NCI-H146 treated with DMSO at 0.1 percent for 48 hours (cell line): ENCODE measurements around the gene PFN4.
A peak's percentile ranks its signal among the peaks of the same experiment; 100 is the strongest.

ENCODE experiments used
- DNase-seq: peaks from one replicate; lab custom pipeline; 2025; ENCODE audit not compliant: unreplicated experiment; lab: John Stamatoyannopoulos, UW

The PFN4 gene

DNA sequence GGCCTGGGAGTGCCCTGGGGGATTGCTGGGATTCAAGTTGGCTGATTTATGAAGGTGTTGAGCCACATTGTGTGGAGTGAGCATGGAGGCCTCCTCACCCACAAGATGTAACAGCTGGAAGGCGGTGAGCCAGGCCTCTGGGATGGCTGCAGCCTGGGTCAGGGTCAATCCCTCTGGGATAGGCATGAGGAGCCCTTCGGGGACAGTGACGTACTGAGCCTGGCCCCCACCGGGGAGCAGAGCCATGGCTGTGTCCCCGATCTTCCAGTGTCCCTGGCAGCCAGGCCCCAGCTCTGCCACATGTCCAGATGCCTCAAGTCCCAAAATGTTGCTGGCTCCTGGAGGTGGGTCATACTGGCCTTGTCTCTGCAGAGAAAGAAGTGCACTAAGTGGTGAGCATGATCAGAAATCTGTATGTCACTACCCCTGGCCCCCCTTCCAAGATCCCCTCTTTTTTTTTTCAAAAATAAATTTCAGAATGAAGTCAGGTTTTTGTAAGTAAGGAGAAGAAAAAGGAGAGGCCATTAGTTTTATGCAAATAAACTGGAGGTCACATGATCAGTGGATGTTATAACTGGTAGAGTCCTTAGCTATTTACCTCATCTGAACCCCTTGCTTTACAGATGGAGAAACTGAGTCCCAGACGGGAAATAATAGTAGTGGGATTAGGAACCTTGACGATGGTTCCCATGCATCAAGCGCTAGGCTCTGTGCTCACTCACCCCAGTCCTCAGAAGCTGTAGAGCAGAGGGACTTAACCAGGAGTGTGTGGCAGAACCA lies 40.2 kb downstream of the PFN4 start:
- no peak for DNase-seq

DNA sequence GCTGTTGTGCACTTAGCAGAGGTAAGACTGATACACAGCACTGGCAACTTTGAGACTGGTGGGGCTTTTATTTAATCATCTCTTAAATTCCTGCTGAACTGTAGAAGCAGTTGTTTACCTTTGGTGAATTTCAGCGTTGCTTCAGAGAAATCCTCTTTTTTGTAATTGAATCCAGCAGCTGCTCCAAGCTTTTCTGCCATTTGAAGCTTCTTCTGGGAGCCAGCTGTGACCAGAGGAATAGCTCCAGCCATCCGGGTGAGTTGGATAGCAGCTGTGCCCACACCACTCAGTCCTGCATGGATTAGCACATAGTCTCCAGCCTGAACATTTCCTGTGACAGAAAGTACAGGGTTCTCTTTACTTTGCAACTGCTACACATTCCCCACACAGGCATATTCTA lies 42.4 kb downstream of the PFN4 start:
- no peak for DNase-seq

DNA sequence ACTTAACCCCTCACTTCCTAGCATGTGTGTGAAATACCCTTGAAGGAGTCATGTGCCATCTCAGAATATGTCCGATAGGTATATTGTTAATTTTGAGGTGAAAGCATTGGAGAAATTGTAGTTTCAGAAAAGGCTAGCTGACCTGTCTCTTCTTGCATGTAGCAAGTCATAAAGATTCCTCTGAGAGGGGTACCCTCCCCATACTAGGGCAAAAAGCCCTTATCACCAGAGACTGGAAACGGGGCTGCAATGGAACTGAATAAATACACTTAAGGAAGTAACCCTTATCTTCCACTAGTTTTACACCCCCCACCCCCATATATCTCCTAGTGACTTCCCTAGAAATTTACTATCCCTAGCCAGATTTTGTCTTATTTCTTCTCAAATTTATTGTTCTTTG lies 45.3 kb downstream of the PFN4 start:
- no peak for DNase-seq

DNA sequence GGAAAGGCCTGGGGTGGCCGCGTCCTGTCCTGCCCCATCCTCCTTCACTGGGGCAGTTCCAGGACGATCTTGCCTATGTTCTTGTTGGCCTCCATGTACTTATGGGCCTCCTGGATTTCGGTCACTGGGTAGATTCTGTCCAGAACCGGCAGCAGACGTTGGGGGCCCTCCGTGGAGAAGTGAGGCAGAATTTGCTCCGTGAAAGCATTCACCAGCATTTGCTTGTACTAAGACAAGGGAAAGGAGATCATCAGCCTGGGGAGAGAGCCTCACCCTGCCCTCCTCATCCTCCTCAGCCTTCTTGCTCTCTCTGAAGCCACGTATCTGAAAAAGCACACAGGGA lies 45.6 kb downstream of the PFN4 start:
- no peak for DNase-seq

DNA sequence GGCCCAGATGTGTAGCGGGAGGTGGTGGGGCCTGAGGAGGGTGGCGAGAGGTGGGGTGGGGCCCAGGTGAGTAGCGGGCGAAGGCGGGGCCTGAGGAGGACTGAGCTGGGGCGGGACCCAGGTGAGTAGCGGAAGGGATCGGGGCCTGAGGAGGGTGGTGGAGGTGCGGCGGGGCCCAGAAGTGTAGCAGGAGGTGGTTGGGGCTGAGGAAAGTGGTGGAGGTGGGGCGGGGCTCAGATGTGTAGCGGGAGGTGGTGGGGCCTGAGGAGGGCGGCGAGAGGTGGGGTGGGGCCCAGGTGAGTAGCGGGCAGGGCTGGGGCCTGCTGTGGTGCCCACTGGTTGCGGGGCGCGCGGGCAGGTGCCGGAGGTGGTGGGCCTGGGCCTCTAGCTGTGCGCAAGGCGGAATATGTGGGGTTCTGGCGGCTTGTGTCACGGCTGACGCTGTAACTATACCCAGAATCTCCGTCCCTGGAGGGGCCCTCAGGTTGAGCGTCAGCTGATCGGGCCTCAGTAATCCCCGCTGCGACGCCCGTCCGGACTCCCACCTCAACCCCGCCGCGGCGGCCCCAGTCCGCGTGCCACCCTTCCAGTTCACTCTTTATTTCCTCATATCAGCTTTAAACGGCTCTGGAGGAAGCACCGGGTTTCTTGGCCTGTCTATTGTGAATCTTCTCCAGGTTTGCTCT lies 46.1 kb downstream of the PFN4 start:
- DNase-seq: peak; percentile 99

DNA sequence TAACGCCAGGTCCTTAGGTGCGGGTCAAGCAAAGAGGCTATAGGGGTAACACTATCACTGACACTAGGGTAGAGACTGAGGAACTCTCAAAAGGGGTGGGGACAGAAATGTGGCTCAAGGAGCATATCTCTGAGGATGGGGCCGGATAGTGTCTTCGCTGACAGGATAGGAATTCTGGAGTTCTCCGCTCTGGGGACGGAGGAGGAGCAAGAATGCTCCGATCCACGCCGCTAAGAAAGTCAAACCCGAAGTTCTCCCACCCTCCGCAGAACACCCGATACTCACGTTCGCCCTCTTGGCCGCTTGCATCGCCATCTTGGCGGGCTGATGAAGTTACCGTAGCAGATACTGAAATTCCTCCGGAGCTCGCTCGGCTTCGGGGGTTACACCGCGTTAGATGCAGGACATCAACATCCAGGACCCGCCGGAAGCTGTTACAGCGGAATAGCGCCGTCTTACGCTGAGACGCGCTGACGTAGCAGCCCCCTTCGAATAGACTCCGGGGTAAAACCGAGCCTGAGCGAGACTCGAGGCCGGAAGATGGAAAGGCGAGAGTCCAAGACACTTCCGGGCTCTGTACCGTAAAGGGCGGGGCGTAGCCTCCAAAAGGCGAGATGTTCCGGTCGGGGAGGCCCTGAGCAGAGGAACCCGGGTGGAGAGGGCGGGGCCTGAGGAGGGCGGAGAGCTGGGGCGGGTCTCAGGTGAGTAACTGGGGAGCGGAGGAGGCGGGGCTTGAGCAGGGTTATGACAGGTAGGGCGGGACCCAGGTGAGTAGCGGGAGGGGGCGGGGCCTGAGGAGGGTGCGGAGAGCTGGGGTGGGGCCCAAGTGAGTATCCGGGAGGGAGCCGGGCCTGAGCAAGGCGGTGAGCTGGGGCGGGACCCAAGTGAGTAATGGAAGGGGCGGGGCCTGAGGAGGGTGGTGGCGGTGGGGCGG lies 47.0 kb downstream of the PFN4 start, which contains the start of gene SF3B6:
Gene SF3B6, minus strand, starts transcription at position 412 of the 934 bp plus-strand sequence. Its CDS starts 97 bp downstream, at position 315.
- peak; percentile 99 for DNase-seq

DNA sequence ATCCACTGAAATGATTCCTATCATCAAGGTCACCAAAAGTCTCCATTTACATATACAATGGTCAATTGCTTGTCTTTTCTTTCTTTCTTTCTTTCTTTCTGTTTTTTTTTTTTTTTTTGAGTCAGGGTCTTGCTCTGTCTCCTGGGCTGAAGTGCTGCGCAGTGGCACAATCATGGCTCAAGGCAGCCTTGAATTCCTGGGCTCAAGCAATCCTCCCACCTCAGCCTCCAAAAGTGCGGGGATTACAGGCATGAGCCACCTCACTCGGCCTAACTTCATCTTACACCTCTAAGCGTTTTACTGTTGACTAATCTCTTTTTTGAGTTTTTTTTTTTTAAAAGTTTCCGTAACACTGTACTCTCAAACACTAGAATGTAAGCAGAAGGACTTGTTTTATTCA lies 47.9 kb downstream of the PFN4 start:
- no peak for DNase-seq

DNA sequence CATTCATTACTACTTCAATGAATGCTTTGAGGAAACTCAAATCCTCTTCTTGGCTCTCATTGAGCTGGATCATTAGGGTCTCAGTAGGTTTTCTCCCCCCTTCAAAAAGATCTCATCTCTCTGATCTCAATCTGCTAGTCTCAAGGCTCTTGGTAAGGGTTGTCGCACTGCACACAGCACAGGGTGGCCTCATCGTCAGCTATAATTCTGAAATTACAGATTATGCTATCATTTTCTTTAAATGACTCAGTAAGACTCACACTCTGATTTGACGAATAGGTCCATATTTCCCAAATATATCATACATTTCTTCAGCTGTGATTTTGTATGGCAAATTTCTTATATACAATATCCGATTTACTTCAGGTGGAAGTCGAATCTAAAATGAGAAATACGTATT lies 49.3 kb downstream of the PFN4 start:
- no peak for DNase-seq

DNA sequence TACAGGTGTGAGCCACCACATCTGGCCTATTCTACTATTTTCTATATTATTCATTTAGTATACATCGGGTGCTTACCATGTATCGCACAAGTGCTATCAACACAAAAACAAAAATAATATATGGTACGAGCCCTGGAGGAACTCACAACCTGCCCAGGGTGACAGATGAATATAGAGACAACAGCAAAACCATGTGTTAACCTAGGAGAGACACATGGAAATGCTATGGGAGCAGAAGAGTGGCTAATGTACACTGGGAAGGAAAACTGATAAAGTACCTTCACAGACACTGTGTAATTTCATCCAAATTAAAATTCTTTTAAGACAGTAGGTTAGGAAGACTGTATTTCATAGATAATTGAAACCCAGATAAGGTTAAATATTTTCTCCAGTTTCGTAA lies 50.9 kb downstream of the PFN4 start:
- no peak for DNase-seq

DNA sequence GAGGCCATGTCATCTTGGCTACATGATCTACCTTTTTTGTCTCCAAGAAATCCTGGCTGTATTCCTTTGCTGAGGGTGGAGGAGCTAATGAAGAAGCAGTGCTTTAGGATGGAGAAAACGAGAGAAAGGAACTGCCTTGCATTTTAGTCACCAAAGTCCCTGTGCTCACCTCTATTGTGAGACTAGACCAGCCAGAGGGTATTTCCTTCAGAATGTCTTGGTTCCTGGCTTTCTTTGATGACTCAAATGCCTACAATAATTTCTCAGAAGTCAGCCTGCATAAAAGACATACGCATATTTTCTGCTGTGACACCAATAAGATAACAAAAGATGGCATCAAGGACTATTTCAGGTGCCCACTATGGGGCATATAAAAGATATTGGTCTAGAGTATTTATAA lies 57.8 kb downstream of the PFN4 start:
- DNase-seq: no peak
